ENCODE measurements around the gene FGF18.
"Not testable (repeated sequence)": the region's sequence is repeated elsewhere in the genome, so short reads cannot be mapped to it uniquely, and the experiment has no call there.

The FGF18 gene, protein sequence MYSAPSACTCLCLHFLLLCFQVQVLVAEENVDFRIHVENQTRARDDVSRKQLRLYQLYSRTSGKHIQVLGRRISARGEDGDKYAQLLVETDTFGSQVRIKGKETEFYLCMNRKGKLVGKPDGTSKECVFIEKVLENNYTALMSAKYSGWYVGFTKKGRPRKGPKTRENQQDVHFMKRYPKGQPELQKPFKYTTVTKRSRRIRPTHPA

DNA sequence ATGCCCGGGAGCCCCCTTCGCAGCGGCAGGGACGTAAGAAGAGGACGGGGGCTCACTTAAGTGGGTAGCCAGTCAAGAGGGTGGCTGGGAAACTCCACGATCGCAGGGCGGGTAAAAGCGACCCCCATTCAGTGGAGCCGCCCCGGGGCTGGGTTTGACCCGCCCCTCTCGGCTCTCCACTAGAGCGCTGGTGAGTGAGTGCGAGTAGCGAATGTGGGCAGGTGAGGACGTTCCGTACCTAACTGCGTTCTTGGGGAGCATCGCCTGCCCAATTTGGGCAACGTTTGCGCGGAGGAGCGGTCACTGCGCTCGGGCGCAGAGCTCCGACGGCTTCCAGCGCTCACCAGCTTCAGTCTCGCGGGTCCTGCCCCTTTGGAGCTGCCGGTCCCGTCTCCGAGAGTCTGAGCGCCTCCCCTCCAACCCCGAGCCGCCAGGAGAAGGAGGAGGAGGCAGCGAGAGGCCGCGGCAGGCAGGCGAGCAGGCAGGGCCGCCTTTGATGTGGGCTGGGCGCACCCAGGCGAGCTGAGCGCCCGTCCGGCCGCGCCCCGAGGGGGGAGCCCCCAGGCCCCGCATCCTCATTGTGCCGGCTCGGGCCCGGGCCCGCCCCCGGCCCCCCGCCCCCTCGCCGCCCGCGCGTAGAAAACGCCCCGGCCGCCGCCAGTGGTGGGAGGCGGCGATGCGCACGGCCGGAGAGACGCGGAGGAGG lies at the start of gene FGF18:
TSS of gene FGF18 (plus strand) at position 666 of the 706 bp plus-strand sequence. CDS start 553 bp downstream, outside the sequence.
- DNase-seq (ENCODE audit: low spot score), result peak; percentile 97

GRCh38 chr5:171369898-171370297 lies 49.5 kb upstream of the FGF18 start:
- DNase-seq (ENCODE audit: low spot score), result no peak

DNA sequence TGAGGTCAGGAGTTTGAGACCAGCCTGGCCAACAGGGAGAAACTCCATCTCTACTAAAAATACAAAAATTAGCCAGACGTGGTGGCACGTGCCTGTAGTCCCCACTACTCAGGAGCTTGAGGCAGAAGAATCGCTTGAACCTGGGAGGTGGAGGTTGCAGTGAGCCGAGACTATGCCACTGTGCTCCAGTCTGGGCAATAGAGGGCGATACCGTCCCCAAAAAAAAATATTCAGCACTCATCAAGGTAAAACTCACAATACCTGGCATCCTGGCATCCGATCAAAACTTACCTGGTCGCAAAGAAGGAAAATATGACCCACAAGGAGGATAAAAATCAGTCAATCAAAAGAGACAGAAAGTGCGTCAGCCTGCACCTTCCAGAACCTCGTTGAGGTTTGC lies 48.6 kb upstream of the FGF18 start:
- not testable (repeated sequence) for DNase-seq (ENCODE audit: low spot score)

DNA sequence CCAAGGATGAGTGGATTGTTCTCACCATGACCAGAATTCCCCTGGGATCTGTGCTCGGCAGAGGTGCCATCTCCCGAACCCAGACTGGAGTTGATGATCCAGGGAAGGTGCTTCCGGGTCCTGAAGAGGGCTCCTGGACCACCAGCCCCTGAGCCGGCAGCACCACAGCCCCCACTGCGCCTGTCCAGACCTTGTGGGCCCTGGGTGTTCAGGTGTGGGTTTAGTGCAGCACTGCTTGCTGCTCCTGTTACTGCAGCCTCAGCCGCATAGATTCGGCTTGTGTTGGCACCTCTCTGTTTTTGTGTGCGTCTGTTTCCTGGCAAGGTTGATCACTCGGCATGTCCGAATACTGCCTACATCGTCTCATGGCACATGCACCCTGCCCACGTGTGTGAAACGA lies 48.1 kb upstream of the FGF18 start:
- DNase-seq (ENCODE audit: low spot score), result no peak

- DNase-seq (ENCODE audit: low spot score), result no peak
These were observed 39.5 kb upstream of the FGF18 start for GRCh38 chr5:171379961-171380360.

DNA sequence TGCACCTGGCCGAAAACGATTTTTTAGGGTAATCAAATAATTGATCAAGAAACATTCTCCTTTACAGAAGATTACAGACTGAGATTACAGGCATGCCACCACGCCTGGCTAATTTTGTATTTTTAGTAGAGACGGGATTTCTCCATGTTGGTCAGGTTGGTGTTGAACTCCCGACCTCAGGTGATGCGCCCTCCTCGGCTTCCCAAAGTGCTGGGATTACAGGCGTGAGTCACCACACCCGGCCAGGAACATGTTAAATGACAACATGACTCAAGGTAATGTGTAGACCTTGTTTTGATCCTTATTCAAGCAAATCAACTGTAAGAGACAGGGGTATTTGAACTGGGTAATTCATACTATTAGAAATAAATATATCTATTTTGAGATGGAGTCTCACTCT lies 35.0 kb upstream of the FGF18 start:
- not testable (repeated sequence) for DNase-seq (ENCODE audit: low spot score)

DNA sequence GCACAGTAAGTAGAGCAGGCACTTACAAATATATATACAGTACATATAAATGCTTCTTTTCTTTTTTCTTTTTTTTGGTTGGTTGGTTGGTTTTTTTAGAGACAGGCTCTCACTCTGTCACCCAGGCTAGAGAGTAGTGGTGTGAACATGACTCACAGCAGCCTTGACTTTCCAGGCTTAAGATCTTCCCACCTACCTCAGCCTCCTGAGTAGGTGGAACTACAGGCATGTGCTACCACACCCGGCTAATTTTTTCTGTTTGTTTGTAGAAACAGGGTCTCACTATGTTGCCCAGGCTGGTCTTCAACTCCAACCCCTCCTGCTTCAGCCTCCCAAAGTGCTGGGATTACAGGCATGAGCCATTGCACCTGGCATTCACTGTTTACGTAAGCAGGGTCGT lies 34.4 kb upstream of the FGF18 start:
- DNase-seq (ENCODE audit: low spot score), result peak; percentile 30

GRCh38 chr5:171386006-171386671 lies 33.3 kb upstream of the FGF18 start:
- DNase-seq (ENCODE audit: low spot score), result no peak

DNA sequence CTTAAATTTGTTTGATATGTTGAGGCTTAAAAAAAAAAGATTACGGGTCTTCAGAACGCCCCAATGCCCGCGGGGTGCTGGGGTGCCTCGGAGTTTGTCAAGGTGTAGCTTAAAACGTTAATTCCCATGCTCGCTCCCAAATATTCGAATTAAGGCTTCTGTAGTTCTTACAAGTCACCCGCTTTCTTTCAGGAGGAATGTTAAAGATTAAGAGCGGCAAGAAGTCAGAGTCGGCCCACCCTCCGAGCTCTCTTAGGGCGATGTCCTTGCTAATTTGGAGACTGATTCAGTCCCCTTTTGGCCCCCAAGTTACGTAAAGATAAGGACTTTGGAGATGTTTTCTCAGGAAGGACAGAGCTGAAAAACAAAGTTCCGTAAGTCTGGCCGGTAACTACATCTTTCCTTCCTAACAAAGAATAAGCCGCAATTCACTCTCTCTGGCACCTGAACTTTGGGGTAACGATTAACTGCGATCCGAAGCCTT lies 32.5 kb upstream of the FGF18 start:
- DNase-seq (ENCODE audit: low spot score), result no peak

GRCh38 chr5:171387345-171387969 lies 32.0 kb upstream of the FGF18 start, which contains the start of gene NPM1:
NPM1 (plus strand) TSS chr5:171387849; CDS start chr5:171387949, 100 bp downstream.
- peak; percentile 99 for DNase-seq (ENCODE audit: low spot score)

GRCh38 chr5:171387970-171388815 lies 31.3 kb upstream of the FGF18 start:
- peak; percentile 90 for DNase-seq (ENCODE audit: low spot score)

DNA sequence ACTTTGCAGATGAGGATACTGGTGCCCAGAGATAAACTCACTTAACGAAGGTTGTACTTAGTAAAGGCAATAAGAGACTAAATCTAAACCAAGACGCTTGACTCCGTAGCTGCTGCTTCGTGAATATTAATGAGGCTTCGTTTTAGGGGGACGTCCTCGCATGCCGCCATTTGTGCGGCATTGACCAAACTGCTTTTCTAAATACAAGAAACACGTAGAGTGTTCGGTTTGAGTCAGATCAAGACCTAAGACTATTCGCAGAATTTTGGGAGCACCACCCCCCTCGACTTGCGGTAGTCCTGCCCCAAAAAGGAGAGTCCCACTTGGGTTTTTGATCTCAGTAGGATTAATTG lies 30.7 kb upstream of the FGF18 start:
- no peak for DNase-seq (ENCODE audit: low spot score)

DNA sequence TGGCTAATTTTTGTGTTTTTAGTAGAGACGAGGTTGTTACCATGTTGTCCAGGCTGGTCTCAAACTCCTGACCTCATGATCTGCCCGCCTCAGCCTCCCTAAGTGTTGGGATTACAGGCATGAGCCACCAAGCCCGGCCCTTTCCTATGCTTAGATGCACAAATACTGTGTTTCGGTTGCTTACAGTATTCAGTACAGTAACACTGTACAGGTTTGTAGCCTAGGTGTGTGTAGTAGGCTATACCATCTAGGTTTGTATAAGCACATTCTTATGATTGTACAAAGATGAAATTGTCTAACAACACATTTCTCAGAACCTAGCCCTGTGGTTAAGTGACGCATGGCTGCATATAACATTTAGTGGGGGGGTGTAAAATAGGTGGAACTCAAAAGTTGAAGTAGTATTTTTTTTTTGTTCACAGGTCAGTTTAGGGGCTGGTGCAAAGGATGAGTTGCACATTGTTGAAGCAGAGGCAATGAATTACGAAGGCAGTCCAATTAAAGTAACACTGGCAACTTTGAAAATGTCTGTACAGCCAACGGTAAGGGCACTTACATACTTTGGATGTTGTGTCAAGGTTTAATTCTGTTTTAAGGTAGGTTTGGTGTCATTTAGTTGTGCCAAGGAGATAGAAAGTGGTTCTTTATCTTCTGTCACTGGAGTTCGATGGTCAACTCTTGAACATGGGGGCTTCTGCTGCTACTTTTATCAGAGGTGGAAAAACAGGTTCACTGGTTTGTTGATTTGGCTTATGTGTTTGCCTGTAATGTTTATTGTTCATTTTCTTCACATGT lies 28.4 kb upstream of the FGF18 start:
- DNase-seq (ENCODE audit: low spot score), result no peak

GRCh38 chr5:171391996-171392577 lies 27.4 kb upstream of the FGF18 start:
- no peak for DNase-seq (ENCODE audit: low spot score)

GRCh38 chr5:171392585-171393159 lies 26.8 kb upstream of the FGF18 start:
- DNase-seq (ENCODE audit: low spot score), result no peak

DNA sequence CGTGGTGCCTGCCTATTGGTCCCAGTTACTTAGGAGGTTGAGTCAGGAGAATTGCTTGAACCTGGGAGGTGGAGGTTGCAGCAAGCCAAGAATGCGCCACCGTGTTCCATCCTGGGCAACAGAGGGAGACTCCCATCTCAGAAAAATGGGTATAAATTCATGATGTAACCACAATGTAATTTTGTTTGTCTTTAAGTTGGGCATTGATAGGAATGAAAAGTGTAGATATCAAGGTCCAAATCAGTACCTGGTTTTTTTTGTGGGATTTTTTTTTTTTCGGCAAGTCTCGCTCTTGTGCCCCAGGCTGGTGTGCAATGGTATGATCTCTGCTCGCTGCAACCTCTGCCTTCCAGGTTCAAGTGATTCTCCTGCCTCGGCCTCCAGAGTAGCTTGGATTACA lies 24.4 kb upstream of the FGF18 start:
- no peak for DNase-seq (ENCODE audit: low spot score)

GRCh38 chr5:171396583-171396982 lies 22.9 kb upstream of the FGF18 start:
- DNase-seq (ENCODE audit: low spot score), result not testable (repeated sequence)

- DNase-seq (ENCODE audit: low spot score), result no peak
These were observed 22.3 kb upstream of the FGF18 start for GRCh38 chr5:171397190-171397589.

DNA sequence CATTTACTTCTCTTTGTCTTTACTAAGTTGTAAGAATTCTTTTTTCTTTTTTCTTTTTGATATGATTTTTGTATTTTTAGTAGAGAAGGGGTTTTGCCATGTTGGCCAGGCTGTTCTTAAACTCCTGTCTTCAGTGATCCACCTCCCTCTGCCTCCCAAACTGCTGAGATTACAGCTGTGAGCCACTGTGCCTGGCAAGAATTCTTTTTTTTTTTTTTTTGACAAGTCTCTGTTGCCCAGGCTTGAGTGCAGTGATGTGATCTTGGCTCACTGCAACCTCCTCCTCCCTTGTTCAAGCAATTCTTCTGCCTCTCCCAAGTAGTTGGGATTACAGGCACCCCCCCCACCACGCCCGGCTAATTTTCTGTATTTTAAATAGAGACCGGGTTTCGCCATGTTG lies 21.8 kb upstream of the FGF18 start:
- DNase-seq (ENCODE audit: low spot score), result no peak

DNA sequence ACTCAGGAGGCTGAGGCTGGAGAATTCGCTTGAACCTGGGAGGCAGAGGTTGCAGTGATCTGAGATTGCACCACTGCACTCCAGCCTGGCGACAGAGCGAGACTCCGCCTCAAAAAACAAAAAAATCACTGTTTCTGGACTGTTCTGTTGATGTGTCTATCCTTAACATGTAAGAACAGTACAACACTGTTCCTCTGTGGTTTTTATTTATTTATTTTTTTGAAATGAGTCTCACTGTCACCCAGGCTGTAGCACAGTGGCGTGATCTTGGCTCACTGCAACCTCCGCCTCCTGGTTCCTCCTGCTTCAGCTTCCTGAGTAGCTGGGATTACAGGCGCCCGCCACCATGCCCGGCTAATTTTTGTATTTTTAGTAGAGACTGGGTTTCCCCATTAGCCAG lies 20.8 kb upstream of the FGF18 start:
- DNase-seq (ENCODE audit: low spot score), result not testable (repeated sequence)
